Progenitor cell of endocrine pancreas (in vitro differentiated cells): ENCODE results near the gene SUSD4. TPM values are rescaled to one million over a fixed set of nuclear protein-coding genes. Genes with fewer than 3 reads are reported as not detected.

Experiments
- DNase-seq: peaks from one replicate; pipeline ENCODE4 v3.0.0; 2021; ENCODE audit warnings: low spot score; ENCODE audit not compliant: unreplicated experiment
- H3K27ac Mint-ChIP-seq: 2 replicates; pipeline ENCODE4 v1.8.0; 2021; ENCODE audit warnings: mild to moderate bottlenecking, moderate library complexity, mixed read lengths
- H3K27me3 Mint-ChIP-seq: 2 replicates; pipeline ENCODE4 v1.8.0; 2021; ENCODE audit warnings: mixed read lengths
- H3K36me3 Mint-ChIP-seq: 2 replicates; pipeline ENCODE4 v1.8.0; 2022; ENCODE audit warnings: mixed read lengths; ENCODE audit not compliant: insufficient read depth
- H3K4me1 Mint-ChIP-seq: 2 replicates; pipeline ENCODE4 v1.8.0; 2021; ENCODE audit warnings: low read depth, mixed read lengths
- H3K4me3 Mint-ChIP-seq: 2 replicates; pipeline ENCODE4 v1.8.0; 2021; ENCODE audit warnings: low read depth, mild to moderate bottlenecking, moderate library complexity, mixed read lengths
- H3K9me3 Mint-ChIP-seq: 2 replicates; pipeline ENCODE4 v1.8.0; 2021; ENCODE audit warnings: low read depth, mixed read lengths
- CTCF ChIP-seq: fragments of 200-600 bp; sonication (generic); IDR thresholded peaks from one replicate; pipeline ENCODE4 v1.5.0; 2021; ENCODE audit warnings: antibody characterized with exemption, mild to moderate bottlenecking; ENCODE audit not compliant: unreplicated experiment
- total RNA-seq: library from RNA; stranded (reverse); gene quantifications from 2 replicates; pipeline ENCODE4 v1.2.1, GENCODE V29; 2021

Gene SUSD4
- total RNA-seq, 1 donor from 2014 or later, result 6.0 TPM

GRCh38 chr1:223175633-223176032 lies 188.3 kb downstream of the SUSD4 start:
- Mint-ChIP-seq H3K27ac (no peak overlapping the region), H3K36me3 (no peaks in the 10 kb centered on the region), H3K4me1 (peaks cover 13% of the 10 kb centered on the region), H3K4me3 (no peak overlapping the region), H3K27me3 (peaks cover 5% of the 10 kb centered on the region), H3K9me3 (no peaks in the 10 kb centered on the region)
- no peak for DNase-seq
- TF ChIP-seq CTCF, result no peak

DNA sequence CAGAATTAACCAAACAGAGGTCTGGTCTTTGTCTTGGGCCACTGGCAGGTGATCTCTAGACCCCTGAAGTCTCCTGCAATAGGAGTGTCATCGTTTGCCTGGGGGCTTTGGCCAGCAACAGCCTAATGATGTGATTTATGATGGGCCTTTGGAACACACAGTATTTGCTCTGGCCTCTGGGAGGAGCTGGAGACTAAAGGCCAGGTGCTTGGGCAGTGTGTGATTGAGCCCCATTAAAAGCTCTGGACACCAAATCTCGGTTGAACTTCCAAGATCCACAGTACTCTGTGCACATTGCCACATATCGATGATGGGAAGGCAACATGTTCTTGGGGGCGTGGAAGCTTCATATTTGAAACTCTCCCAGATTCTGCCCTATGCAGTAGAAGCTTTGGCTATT lies 188.9 kb downstream of the SUSD4 start:
- Mint-ChIP-seq H3K4me3 (no peak overlapping the region), H3K36me3 (no peaks in the 10 kb centered on the region), H3K27me3 (peaks cover 5% of the 10 kb centered on the region), H3K4me1 (peaks cover 14% of the 10 kb centered on the region), H3K27ac (no peak overlapping the region), H3K9me3 (peaks cover 2% of the 10 kb centered on the region)
- TF ChIP-seq CTCF, result peak; percentile 39
- no peak for DNase-seq

Other genes with a start within 250 kb of the SUSD4 start
- 3.2 and 3.9 TPM in 2 replicates for gene TLR5, start 220.9 kb downstream of the SUSD4 start, total RNA-seq
- gene CCDC185, start 29.2 kb upstream of the SUSD4 start, total RNA-seq, result not detected in 2 replicates